ENCODE data around the gene ROR1. TPM values are rescaled to one million over a fixed set of nuclear protein-coding genes. Genes with fewer than 3 reads are reported as not detected.
"Not testable (repeated sequence)": the region's sequence is repeated elsewhere in the genome, so short reads cannot be mapped to it uniquely, and the experiment has no call there.

ROR1 gene
- polyA plus RNA-seq, 3 donors = 30.6 to 39.3 (median 35.7) TPM

- no peak for DNase-seq (ENCODE audit: low read depth in 3 of 3, low spot score in 2 of 3)
These were observed 17.2 kb downstream of the ROR1 start for GRCh38 chr1:63790989-63791388.

GRCh38 chr1:63792152-63792551, 18.3 kb downstream of the ROR1 start:
- DNase-seq (ENCODE audit: low read depth in 3 of 3, low spot score in 2 of 3) = no peak

- no peak for DNase-seq (ENCODE audit: low read depth in 3 of 3, low spot score in 2 of 3)
These were observed 20.0 kb downstream of the ROR1 start for GRCh38 chr1:63793741-63794240.

GRCh38 chr1:63794354-63794753, 20.5 kb downstream of the ROR1 start:
- no peak for DNase-seq (ENCODE audit: low read depth in 3 of 3, low spot score in 2 of 3)

GRCh38 chr1:63794939-63795378, 21.1 kb downstream of the ROR1 start:
- DNase-seq (ENCODE audit: low read depth in 3 of 3, low spot score in 2 of 3) = no peak

GRCh38 chr1:63795455-63795854, 21.6 kb downstream of the ROR1 start:
- DNase-seq (ENCODE audit: low read depth in 3 of 3, low spot score in 2 of 3) = no peak

- DNase-seq (ENCODE audit: low read depth in 3 of 3, low spot score in 2 of 3) = no peak
These were observed 23.4 kb downstream of the ROR1 start for GRCh38 chr1:63797056-63797726.

- DNase-seq (ENCODE audit: low read depth in 3 of 3, low spot score in 2 of 3) = no peak
These were observed 24.5 kb downstream of the ROR1 start for GRCh38 chr1:63798284-63798683.

GRCh38 chr1:63799307-63799706, 25.5 kb downstream of the ROR1 start:
- no peak for DNase-seq (ENCODE audit: low read depth in 3 of 3, low spot score in 2 of 3)

GRCh38 chr1:63799820-63800219, 26.0 kb downstream of the ROR1 start:
- no peak for DNase-seq (ENCODE audit: low read depth in 3 of 3, low spot score in 2 of 3)

- DNase-seq (ENCODE audit: low read depth in 3 of 3, low spot score in 2 of 3) = no peak
These were observed 28.3 kb downstream of the ROR1 start for GRCh38 chr1:63802109-63802508.

- DNase-seq (ENCODE audit: low read depth in 3 of 3, low spot score in 2 of 3) = no peak
These were observed 31.1 kb downstream of the ROR1 start for GRCh38 chr1:63804829-63805484.

- DNase-seq (ENCODE audit: low read depth in 3 of 3, low spot score in 2 of 3) = no peak
These were observed 33.2 kb downstream of the ROR1 start for GRCh38 chr1:63807046-63807445.

GRCh38 chr1:63810936-63811469, 37.2 kb downstream of the ROR1 start:
- DNase-seq (ENCODE audit: low read depth in 3 of 3, low spot score in 2 of 3) = no peak

- no peak for DNase-seq (ENCODE audit: low read depth in 3 of 3, low spot score in 2 of 3)
These were observed 38.4 kb downstream of the ROR1 start for GRCh38 chr1:63812071-63812700.

- no peak for DNase-seq (ENCODE audit: low read depth in 3 of 3, low spot score in 2 of 3)
These were observed 40.0 kb downstream of the ROR1 start for GRCh38 chr1:63813829-63814277.

- not testable (repeated sequence) for DNase-seq (ENCODE audit: low read depth in 3 of 3, low spot score in 2 of 3)
These were observed 42.5 kb downstream of the ROR1 start for GRCh38 chr1:63816217-63816815.

GRCh38 chr1:63817152-63817667, 43.4 kb downstream of the ROR1 start:
- no peak for DNase-seq (ENCODE audit: low read depth in 3 of 3, low spot score in 2 of 3)

GRCh38 chr1:63817700-63818099, 43.9 kb downstream of the ROR1 start:
- DNase-seq (ENCODE audit: low read depth in 3 of 3, low spot score in 2 of 3) = no peak

- DNase-seq (ENCODE audit: low read depth in 3 of 3, low spot score in 2 of 3) = no peak
These were observed 44.9 kb downstream of the ROR1 start for GRCh38 chr1:63818567-63819325.

All from right renal cortex interstitium (tissue), 3 donors.